ENCODE measurements around the gene ASB3.
A peak's percentile ranks its signal among the peaks of the same experiment; 100 is the strongest.
"Not testable (repeated sequence)": the region's sequence is repeated elsewhere in the genome, so short reads cannot be mapped to it uniquely, and the experiment has no call there.

The ASB3 gene

GRCh38 chr2:53786352-53786704 is 425 bp downstream of the ASB3 start:
- DNase-seq, result peak; percentile 58

GRCh38 chr2:53785366-53785765 is 1.4 kb downstream of the ASB3 start:
- no peak for DNase-seq

GRCh38 chr2:53784436-53784835 is 2.3 kb downstream of the ASB3 start:
- DNase-seq, result no peak

GRCh38 chr2:53782676-53783075 is 4.1 kb downstream of the ASB3 start:
- DNase-seq, result no peak

GRCh38 chr2:53780056-53780455 is 6.7 kb downstream of the ASB3 start:
- DNase-seq, result no peak

GRCh38 chr2:53778536-53779162 is 8.1 kb downstream of the ASB3 start:
- DNase-seq, result no peak

GRCh38 chr2:53777134-53777533 is 9.6 kb downstream of the ASB3 start:
- no peak for DNase-seq

- no peak for DNase-seq
Measured at GRCh38 chr2:53770264-53770663, 16.5 kb downstream of the ASB3 start.

- no peak for DNase-seq
Measured at GRCh38 chr2:53769318-53769945, 17.3 kb downstream of the ASB3 start.

- DNase-seq, result no peak
Measured at GRCh38 chr2:53768242-53768542, 18.6 kb downstream of the ASB3 start.

- peak; percentile 72 for DNase-seq
Measured at GRCh38 chr2:53767405-53768241, 19.1 kb downstream of the ASB3 start, which contains the start of gene CHAC2. CHAC2 (plus strand) TSS chr2:53767804; CDS start chr2:53767887, 83 bp downstream.

GRCh38 chr2:53765767-53766166 is 21.0 kb downstream of the ASB3 start:
- no peak for DNase-seq

- DNase-seq, result not testable (repeated sequence)
Measured at GRCh38 chr2:53757206-53757605, 29.5 kb downstream of the ASB3 start.

GRCh38 chr2:53756644-53757043 is 30.1 kb downstream of the ASB3 start:
- DNase-seq, result no peak

- no peak for DNase-seq
Measured at GRCh38 chr2:53755121-53755520, 31.6 kb downstream of the ASB3 start.

GRCh38 chr2:53753041-53753440 is 33.7 kb downstream of the ASB3 start:
- no peak for DNase-seq

- DNase-seq, result no peak
Measured at GRCh38 chr2:53752385-53752784, 34.4 kb downstream of the ASB3 start.

- no peak for DNase-seq
Measured at GRCh38 chr2:53751728-53752127, 35.0 kb downstream of the ASB3 start.

GRCh38 chr2:53750041-53750768 is 36.5 kb downstream of the ASB3 start:
- DNase-seq, result no peak

- DNase-seq, result no peak
Measured at GRCh38 chr2:53744395-53745065, 42.2 kb downstream of the ASB3 start.

GRCh38 chr2:53740170-53740569 is 46.6 kb downstream of the ASB3 start:
- no peak for DNase-seq

- no peak for DNase-seq
Measured at GRCh38 chr2:53739032-53739431, 47.7 kb downstream of the ASB3 start.

GRCh38 chr2:53737091-53737490 is 49.7 kb downstream of the ASB3 start:
- DNase-seq, result no peak
